GM12873 (cell line): ENCODE data around the gene EPHB1.

ENCODE experiments used
- TF ChIP-seq, protein P1 (sequence below): IDR thresholded peaks from 2 replicates; pipeline ENCODE4 v1.5.1; 2012; ENCODE audit warnings: low read depth, mild to moderate bottlenecking, moderate library complexity, low read length, control low read depth; ENCODE audit not compliant: insufficient read depth; ENCODE audit errors: missing control alignments

The EPHB1 gene

DNA sequence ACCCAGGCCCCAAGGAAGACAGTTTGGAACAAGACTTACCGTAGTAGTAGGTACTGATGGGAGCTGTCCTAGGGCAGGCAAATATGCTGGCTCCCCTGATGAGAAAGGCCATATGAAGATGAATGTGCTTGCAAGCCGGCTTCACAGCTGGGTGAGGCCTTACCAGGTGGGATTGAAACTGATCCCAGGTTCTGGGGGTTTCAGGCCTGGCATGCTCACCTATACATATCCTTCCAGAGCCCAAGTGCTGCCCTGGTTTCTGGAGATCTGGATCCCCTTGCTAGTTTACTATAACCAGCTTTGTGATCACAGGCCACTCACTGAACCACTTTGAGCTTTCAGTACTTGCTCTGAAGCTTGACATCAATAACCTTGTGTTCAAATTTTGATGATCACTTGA lies 274.3 kb downstream of the EPHB1 start:
- TF ChIP-seq, protein P1, sequence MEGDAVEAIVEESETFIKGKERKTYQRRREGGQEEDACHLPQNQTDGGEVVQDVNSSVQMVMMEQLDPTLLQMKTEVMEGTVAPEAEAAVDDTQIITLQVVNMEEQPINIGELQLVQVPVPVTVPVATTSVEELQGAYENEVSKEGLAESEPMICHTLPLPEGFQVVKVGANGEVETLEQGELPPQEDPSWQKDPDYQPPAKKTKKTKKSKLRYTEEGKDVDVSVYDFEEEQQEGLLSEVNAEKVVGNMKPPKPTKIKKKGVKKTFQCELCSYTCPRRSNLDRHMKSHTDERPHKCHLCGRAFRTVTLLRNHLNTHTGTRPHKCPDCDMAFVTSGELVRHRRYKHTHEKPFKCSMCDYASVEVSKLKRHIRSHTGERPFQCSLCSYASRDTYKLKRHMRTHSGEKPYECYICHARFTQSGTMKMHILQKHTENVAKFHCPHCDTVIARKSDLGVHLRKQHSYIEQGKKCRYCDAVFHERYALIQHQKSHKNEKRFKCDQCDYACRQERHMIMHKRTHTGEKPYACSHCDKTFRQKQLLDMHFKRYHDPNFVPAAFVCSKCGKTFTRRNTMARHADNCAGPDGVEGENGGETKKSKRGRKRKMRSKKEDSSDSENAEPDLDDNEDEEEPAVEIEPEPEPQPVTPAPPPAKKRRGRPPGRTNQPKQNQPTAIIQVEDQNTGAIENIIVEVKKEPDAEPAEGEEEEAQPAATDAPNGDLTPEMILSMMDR: no peak

DNA sequence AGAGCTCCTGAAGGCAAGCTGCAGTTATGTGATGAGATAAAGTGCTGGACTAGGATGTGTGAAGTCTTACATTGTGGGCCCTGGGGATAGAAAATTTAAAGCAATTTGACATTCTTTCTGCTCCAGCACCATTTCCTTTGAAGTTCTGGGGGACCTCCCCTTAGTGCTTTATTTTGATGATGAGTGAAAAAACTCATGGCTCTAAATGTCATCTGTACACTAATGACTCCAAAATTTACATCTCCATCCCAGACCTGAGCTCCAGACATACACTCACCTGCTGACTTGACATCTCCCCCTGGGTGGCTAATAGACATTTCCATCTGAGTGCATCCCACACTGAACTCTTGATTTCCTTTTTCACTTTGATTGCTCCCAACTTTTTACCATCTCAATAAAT lies 276.4 kb downstream of the EPHB1 start:
- TF ChIP-seq, protein P1: no peak

DNA sequence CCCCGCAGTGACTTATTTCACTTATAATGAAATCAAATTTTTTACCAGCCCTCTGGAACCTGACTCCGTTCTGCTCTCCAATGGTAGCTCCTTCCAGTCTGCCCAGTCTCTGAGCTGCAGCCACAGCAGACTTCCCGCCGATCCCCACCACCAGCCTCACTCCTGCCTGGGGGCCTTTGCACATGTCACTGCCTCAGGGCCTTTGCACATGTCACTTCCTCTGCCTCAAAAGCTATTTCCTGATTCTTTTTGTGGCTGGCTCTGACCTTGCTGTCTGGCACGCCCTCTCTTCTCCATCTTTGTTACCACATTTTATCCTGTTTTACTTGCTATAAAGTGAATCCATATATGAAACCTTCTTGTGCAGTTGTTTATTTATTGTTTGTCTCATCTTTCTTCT lies 277.4 kb downstream of the EPHB1 start:
- TF ChIP-seq, protein P1: no peak

DNA sequence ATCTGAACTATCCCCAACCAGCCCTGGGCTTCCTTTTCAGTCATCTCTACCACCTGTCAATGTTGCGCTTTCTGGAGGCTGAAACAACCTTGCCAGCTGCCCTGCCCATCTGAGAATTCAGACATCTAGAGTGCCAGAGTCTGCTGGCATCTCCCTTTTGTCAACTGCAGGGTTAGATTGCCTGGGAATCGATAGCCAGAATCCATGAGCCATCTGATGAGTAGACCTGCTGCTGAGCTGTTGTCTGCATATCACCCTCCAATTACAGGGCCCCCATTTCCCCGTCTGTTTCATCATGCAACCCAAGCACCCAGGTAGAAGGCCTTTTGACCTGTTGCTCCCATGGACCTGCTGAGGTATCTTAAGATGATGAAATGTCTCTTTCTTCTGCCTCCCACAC lies 280.1 kb downstream of the EPHB1 start:
- TF ChIP-seq, protein P1: no peak

DNA sequence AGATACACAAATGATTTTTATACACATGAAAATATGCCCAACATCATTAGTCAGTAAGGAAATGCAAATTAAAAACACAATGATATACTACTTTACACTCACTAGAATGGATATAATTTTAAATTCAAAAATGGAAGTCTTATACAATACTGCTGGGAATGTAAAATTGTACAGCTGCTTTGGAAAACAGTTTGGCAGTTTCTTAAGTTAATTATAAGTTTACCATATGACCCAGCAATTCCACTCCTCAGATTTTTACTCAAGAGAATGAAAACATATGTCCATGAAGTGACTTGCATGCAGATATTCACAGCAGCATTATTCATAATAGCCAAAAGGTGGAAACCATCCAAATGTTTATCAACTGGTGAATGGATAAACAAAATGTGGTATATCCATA lies 281.3 kb downstream of the EPHB1 start:
- TF ChIP-seq, protein P1: no peak

DNA sequence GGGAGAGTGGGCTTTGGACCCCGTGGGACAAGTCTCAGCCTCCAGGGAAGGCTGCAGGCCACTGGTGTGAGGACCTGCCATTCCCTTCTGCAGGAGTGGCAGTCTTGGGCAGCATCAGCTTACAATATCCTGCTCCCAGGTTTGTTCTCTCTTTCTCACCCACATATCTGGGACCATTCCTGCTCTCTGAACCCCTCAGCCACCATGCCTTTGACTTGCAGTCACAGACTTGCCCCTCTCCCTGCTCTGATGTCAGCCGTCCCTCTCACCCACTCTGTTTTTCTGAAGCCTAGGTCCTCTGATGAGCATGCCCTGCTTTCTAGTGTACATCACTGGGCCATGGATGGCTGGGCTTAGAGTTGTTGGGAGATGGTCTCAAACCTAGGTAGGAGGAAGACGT lies 282.1 kb downstream of the EPHB1 start:
- TF ChIP-seq, protein P1: no peak

DNA sequence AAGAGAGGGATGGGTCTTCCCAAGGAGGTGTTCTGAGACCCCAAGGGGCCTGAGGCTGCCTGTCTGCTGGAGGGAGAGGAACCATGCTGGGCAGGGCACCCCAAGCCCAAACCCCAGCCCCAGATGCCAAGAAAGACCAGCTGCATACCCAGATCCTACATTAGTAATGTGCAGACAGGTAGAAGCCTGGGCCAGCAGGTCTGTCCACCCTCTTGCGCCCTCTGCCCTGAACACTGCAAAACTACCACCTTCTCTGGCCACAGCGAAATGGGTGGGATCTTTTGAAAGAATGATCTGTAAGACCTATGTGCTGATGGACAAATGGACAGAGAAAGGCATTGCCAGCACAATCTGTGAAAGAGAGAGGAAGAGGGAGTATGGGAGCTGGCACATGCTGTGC lies 283.2 kb downstream of the EPHB1 start:
- TF ChIP-seq, protein P1: no peak
